Testis (tissue), 2 donors: ENCODE measurements around the gene CARMIL1.

Experiments
- CTCF ChIP-seq, 3 experiments: fragments of 450-650 bp in 2 of 3; fragments of 200-600 bp in 1 of 3; sonication (generic) in 1 of 3; IDR thresholded peaks; one replicate each; pipeline ENCODE4 v1.5.1; 2016 to 2019; ENCODE audit warnings: antibody characterized with exemption in 3 of 3, mild to moderate bottlenecking in 2 of 3, moderate library complexity in 1 of 3
- POLR2A ChIP-seq: fragments of 450-650 bp; IDR thresholded peaks from one replicate; pipeline ENCODE4 v1.6.1; 2017; ENCODE audit warnings: antibody characterized with exemption, mild to moderate bottlenecking, moderate library complexity

- TF ChIP-seq CTCF (IDR thresholded peaks at IDR 0.05) (no peak), POLR2A (no peak)
Observed at GRCh38 chr6:25448965-25449538, 169.9 kb downstream of the CARMIL1 start.
